ENCODE measurements around the gene PRR15. TPM values are rescaled to one million over a fixed set of nuclear protein-coding genes. Genes with fewer than 3 reads are reported as not detected.
A peak's percentile ranks its signal among the peaks of the same experiment; 100 is the strongest.

PRR15 gene
- total and polyA plus RNA-seq, 8 donors: 6.1 to 53.6 (median 10.3) TPM

- TF ChIP-seq EP300 (IDR thresholded peaks at IDR 0.05): no peak
- peak in 1 of 3 donors; percentile 31 for TF ChIP-seq POLR2AphosphoS5 (IDR thresholded peaks at IDR 0.05)
- TF ChIP-seq CTCF (IDR thresholded peaks at IDR 0.05): peak in 5 of 7 experiments; percentile 40 to 60 (median 48)
- no peak for TF ChIP-seq POLR2A (IDR thresholded peaks at IDR 0.05)
- Histone ChIP-seq H3K4me1 (peaks cover 0 to 47% (median 16%) of the 10 kb centered on the region in 4 donors), H3K9me3 (no peaks in the 10 kb centered on the region), H3K36me3 (no peaks in the 10 kb centered on the region), H3K4me3 (no peak overlapping the region), H3K27ac (peak overlapping the region; percentile 23 to 77 (median 34)), H3K27me3 (no peaks in the 10 kb centered on the region)
- intact Hi-C loops (cut with DNase I; ENCODE audit: low total_unique reads): no loop called here
- WGBS, 5 donors: 26 to 52% (median 33%) methylated on average over 15 of the region's 15 CpGs
- peak; percentile 37 to 78 for DNase-seq
Measured at GRCh38 chr7:29609162-29610037, 45.8 kb downstream of the PRR15 start.

GRCh38 chr7:29610086-29610485 is 46.5 kb downstream of the PRR15 start:
- no peak overlapping the region for H3K4me3 ChIP-seq
- H3K27ac ChIP-seq: peak overlapping the region in 1 of 5 donors; percentile 77
- no peaks in the 10 kb centered on the region for H3K27me3 ChIP-seq
- intact Hi-C loops (cut with DNase I; ENCODE audit: low total_unique reads): no loop called here
- peaks cover 0 to 47% (median 16%) of the 10 kb centered on the region in 4 donors for H3K4me1 ChIP-seq
- H3K9me3 ChIP-seq: no peaks in the 10 kb centered on the region
- H3K36me3 ChIP-seq: no peaks in the 10 kb centered on the region
- TF ChIP-seq EP300 (IDR thresholded peaks at IDR 0.05): no peak
- no peak for DNase-seq
- WGBS, 5 donors: 32 to 47% (median 35%) methylated on average over 2 of the region's 2 CpGs

- 84 to 88% (median 85%) methylated on average over 4 of the region's 4 CpGs for WGBS, 5 donors
- intact Hi-C loops (cut with DNase I; ENCODE audit: low total_unique reads): no loop called here
Measured at GRCh38 chr7:29611941-29612544, 48.4 kb downstream of the PRR15 start.

GRCh38 chr7:29612596-29612995 is 49.0 kb downstream of the PRR15 start:
- no peak for DNase-seq
- TF ChIP-seq CTCF (IDR thresholded peaks at IDR 0.05) (no peak), POLR2AphosphoS5 (IDR thresholded peaks at IDR 0.05) (no peak), EP300 (IDR thresholded peaks at IDR 0.05) (no peak), POLR2A (IDR thresholded peaks at IDR 0.05) (no peak)
- H3K4me1 ChIP-seq: peaks cover 0 to 22% (median 6%) of the 10 kb centered on the region in 4 donors
- no peak overlapping the region for H3K27ac ChIP-seq
- WGBS, 5 donors: 80 to 91% (median 86%) methylated on average over 2 of the region's 2 CpGs
- H3K36me3 ChIP-seq: no peaks in the 10 kb centered on the region
- intact Hi-C loops (cut with DNase I; ENCODE audit: low total_unique reads): no loop called here
- H3K4me3 ChIP-seq: no peak overlapping the region
- H3K9me3 ChIP-seq: no peaks in the 10 kb centered on the region
- H3K27me3 ChIP-seq: no peaks in the 10 kb centered on the region

More at GRCh38 chr7:29611941-29612544, 48.4 kb downstream of the PRR15 start:
- Histone ChIP-seq H3K36me3 (no peaks in the 10 kb centered on the region), H3K27ac (no peak overlapping the region), H3K27me3 (no peaks in the 10 kb centered on the region), H3K4me1 (peaks cover 0 to 27% (median 7%) of the 10 kb centered on the region in 4 donors), H3K4me3 (no peak overlapping the region), H3K9me3 (no peaks in the 10 kb centered on the region)
- DNase-seq: no peak
- TF ChIP-seq POLR2AphosphoS5 (IDR thresholded peaks at IDR 0.05) (no peak), CTCF (IDR thresholded peaks at IDR 0.05) (no peak), POLR2A (IDR thresholded peaks at IDR 0.05) (no peak)

Measured in stomach (tissue), 9 donors.